ENCODE results near the gene PTPA. TPM values are rescaled to one million over a fixed set of nuclear protein-coding genes. Genes with fewer than 3 reads are reported as not detected.

Gene PTPA
- total and polyA plus RNA-seq, 7 donors = 54.1 to 110 (median 97.9) TPM

- intact Hi-C loops (cut with DNase I) = loop anchor here (2.0 to 5.0 kb wide), 2 partner anchors 247 to 440 kb away; no protein-coding TSS in a partner anchor
- H3K27me3 ChIP-seq (ENCODE audit: insufficient read depth in 3 of 3, low read length in 2 of 3) = no peaks in the 10 kb centered on the region
- no peaks in the 10 kb centered on the region for H3K36me3 ChIP-seq (ENCODE audit: insufficient read depth in 1 of 2, low read depth in 1 of 2)
- 73 to 77% (median 74%) methylated on average over 7 of the region's 7 CpGs for WGBS, 3 donors
- H3K4me3 ChIP-seq = no peak overlapping the region
- H3K9me3 ChIP-seq = no peaks in the 10 kb centered on the region
- TF ChIP-seq CTCF (IDR thresholded peaks at IDR 0.05) = no peak
- no peak overlapping the region for H3K27ac ChIP-seq
- no peak for ATAC-seq
- peaks cover 22% of the 10 kb centered on the region for H3K4me1 ChIP-seq
- DNase-seq = no peak
Measured at GRCh38 chr9:129171993-129172751, 61.0 kb downstream of the PTPA start.

DNA sequence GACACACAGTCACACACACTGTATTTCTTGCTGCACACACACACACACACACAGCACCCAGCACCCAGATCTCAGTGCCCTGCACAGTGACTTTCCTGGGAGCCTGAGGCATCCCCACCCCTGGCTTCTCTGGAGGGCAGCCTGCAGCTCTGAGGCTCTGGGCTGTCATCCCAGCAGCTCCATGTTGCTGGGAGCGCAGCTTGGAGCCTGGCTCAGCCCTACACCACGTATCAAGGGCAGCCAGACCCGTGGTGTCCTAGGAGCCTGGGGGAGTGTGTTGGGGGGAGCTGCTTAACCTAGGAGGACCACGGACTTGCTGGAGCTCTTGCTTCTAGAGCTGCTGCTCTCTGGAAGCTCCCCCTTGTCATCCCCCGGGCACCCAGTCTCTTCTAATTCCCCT lies 61.6 kb downstream of the PTPA start:
- WGBS, 3 donors = 23 to 40% (median 34%) methylated on average over 5 of the region's 5 CpGs
- Histone ChIP-seq H3K9me3 (no peaks in the 10 kb centered on the region), H3K4me3 (no peak overlapping the region), H3K4me1 (peaks cover 16% of the 10 kb centered on the region), H3K27me3 (ENCODE audit: insufficient read depth in 3 of 3, low read length in 2 of 3) (no peaks in the 10 kb centered on the region), H3K36me3 (ENCODE audit: insufficient read depth in 1 of 2, low read depth in 1 of 2) (no peaks in the 10 kb centered on the region), H3K27ac (no peak overlapping the region)
- no peak for DNase-seq
- ATAC-seq = no peak
- no peak for TF ChIP-seq CTCF (IDR thresholded peaks at IDR 0.05)
- intact Hi-C loops (cut with DNase I) = loop anchor here (2.0 to 5.0 kb wide), 2 partner anchors 246 to 439 kb away; no protein-coding TSS in a partner anchor

- intact Hi-C loops (cut with DNase I) = loop anchor here (2.0 to 5.0 kb wide), 3 partner anchors 35 to 439 kb away; no protein-coding TSS in a partner anchor
- Histone ChIP-seq H3K4me1 (peaks cover 14% of the 10 kb centered on the region), H3K27ac (peak overlapping the region; percentile 89), H3K27me3 (ENCODE audit: insufficient read depth in 3 of 3, low read length in 2 of 3) (no peaks in the 10 kb centered on the region), H3K9me3 (no peaks in the 10 kb centered on the region), H3K36me3 (ENCODE audit: insufficient read depth in 1 of 2, low read depth in 1 of 2) (no peaks in the 10 kb centered on the region), H3K4me3 (peak overlapping the region; percentile 86)
- ATAC-seq (no peak), DNase-seq (no peak)
- 24 to 27% (median 24%) methylated on average over 27 to 29 of the region's 29 CpGs for WGBS, 3 donors
- no peak for TF ChIP-seq CTCF (IDR thresholded peaks at IDR 0.05)
Measured at GRCh38 chr9:129173296-129174101, 62.3 kb downstream of the PTPA start.

DNA sequence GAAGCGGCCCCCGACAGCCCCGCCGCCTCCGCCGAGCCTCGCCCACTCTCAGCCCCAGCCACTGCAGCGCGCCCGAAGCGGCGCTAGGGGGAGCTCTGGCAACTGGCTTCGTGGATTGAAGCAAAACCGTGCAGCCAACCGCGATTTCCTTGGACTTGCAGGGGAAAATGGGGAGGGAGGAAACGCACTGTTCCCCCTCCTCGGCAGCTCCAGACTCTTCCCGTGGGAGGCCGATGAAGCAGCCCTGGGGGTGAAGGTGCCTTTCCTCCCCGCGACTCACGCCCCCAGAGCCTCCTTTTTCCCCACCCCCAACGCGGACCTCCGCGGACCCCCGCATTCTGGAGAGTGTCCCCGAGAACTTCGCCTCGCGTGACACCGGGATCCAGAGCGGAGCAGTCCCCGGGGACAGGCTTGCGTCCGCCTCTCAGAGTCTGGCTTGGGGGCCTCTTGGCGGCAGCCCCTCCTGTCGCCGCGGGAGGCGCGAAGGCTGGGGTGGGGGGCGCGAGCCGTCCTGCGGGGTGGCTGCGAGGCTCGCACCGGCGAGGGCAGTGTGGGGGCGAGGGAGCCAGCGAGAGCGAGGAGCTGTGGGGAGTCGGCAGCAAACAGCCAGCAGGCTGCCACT lies 63.0 kb downstream of the PTPA start:
- Histone ChIP-seq H3K4me3 (peak overlapping the region; percentile 86), H3K27ac (peak overlapping the region; percentile 89), H3K9me3 (no peaks in the 10 kb centered on the region), H3K4me1 (peaks cover 17% of the 10 kb centered on the region), H3K27me3 (ENCODE audit: insufficient read depth in 3 of 3, low read length in 2 of 3) (no peaks in the 10 kb centered on the region), H3K36me3 (ENCODE audit: insufficient read depth in 1 of 2, low read depth in 1 of 2) (no peaks in the 10 kb centered on the region)
- peak; percentile 93 for TF ChIP-seq CTCF (IDR thresholded peaks at IDR 0.05)
- intact Hi-C loops (cut with DNase I) = loop anchor here (2.0 to 5.0 kb wide), 2 partner anchors 35 to 438 kb away; no protein-coding TSS in a partner anchor
- ATAC-seq = peak; percentile 59 to 76 (median 62)
- WGBS, 3 donors = 0 to 1% (median 1%) methylated on average over 47 to 55 of the region's 55 CpGs
- DNase-seq = peak; percentile 90 to 95

Measured in psoas muscle (tissue), 8 donors.